ENCODE measurements around the gene BACH2.
"Not testable (repeated sequence)": the region's sequence is repeated elsewhere in the genome, so short reads cannot be mapped to it uniquely, and the experiment has no call there.

The BACH2 gene

DNA sequence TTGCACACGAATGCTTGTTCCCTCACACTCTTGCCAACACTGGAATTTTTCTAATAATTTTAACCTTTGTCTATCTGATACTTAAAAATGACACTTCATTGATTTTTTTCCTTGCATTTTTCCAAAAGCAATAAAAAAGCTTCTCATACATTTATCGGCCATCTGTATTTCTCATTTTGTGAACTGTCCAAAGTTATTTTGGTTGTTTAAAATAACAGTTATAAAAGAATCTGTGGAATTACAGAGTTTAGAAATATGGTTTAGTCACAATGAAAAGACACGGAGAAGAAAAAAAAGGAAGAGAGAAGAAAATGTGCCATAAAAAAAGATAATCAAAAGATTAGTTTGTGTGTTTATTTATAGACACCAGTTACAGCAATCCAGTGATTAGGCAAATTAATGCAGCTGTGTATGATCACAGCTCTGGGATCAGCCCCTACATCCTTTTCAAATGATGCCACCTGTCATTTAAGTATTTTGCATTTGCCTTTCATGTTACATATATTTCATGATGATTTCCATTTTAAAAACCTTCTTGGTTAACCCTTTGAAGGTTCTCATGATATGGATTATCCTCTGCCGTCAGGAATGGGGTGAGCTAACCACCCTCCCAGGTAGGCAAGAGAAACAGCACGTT is 171.7 kb downstream of the BACH2 start:
- DNase-seq (ENCODE audit: low read depth): no peak

DNA sequence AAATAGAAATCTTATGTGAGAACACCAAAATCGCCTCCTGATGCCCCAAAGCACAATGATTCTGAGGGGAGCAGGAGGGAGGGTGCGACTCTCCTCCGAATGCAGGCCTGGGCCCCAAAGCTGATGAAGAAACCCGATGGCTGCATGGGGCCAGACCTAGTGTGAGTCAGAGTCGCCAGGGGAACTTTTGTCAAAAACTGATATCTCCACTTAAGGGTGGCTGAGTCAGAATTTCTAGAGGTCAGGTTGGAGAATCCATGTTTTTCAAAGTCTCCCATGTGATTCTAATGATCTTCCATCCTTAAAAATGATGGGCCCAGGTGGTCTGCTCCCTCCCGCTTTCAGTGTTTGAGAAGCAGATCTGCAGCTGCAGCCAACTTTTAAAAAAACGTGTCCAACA is 172.8 kb downstream of the BACH2 start:
- DNase-seq (ENCODE audit: low read depth): no peak

DNA sequence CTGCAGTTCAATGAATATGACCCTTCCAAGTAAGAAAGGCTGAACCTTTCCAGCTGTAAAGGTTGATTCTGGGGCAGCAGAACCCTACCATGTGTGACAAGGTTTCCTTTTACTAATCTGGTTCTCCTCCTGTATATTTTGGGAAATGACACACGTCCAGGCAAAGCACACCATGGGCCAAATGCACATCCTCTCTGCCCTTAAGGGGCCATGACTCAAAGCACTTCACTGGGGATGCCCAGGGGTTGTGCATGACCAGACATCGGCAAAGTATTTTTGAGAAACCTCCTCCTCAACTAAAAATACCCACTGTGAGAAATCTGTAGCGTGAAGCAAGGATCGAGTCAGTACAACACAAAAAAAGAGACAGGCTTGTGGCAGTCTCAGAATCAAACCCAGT is 174.7 kb downstream of the BACH2 start:
- no peak for DNase-seq (ENCODE audit: low read depth)

DNA sequence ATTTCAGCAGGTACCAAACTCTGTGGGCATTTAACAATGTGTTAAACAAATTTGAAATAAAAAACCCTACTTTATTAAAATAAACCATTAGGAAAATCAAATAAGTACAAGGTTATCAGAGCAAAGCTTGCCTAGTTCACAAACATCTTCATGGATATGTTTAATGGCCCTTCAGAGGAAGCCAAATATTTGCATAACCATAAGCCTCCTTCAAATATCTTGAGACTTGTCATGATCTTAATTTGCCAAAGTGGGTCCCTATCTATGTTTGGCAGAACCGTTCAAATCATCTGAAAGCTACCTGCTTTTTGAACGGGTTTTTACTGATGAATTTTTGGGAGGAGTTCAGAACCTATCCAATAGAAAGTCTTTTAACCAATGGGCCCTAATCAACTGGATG is 176.3 kb downstream of the BACH2 start:
- no peak for DNase-seq (ENCODE audit: low read depth)

DNA sequence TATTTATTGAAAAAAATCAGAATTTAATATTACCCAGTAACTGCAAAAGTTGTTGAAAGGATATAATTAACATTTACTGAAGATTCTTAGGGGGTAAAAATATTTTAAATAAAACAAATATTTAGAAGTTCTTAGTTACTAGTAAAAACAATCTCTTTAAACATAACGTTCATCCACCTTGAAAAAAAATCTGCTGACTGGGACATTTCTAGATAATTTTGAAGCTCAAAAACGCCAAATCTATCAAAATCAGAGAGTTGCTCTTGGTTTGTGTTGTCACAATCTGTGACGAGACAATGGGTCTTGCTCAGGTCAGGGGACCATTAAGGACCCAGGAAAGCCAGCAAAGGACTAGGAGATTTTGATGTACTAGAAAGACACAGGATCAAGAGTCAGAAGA is 177.0 kb downstream of the BACH2 start:
- no peak for DNase-seq (ENCODE audit: low read depth)

DNA sequence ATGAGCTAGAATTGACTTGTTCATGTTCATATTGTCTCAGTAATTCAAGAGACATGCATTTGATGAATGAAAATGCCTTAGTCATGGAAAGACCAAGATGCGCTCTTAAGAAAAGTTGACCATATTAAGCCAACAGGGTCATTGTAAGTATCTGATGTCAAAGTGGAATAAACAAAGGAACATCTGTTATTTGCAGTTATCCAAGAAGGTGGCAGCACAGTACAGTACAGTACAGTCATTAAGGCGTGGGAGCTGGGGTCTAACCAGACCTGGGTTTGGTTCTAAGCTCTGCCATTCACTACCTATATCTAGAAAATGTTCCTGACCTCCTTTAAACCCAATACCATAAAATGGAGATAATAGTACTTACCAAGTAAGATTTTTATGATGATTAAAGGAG is 178.1 kb downstream of the BACH2 start:
- no peak for DNase-seq (ENCODE audit: low read depth)

DNA sequence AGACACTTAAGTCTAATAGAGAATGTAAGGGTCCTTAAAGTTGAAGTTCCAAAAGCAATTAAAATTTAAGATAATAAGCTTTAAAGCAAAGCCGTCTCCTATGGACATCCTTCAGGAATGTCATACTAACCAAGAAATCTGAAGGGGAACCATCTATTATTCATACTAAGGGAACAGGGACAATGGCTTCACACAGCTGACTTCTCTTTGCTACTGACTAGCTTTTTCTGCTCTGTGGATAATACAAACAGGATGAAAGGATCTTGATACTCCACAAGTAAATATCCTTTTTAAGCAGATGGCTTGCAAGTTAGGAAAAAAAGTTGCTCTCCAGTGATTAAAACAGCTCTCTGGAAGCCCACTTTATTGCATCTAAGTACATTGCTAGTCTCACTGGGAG is 178.6 kb downstream of the BACH2 start:
- DNase-seq (ENCODE audit: low read depth): no peak

DNA sequence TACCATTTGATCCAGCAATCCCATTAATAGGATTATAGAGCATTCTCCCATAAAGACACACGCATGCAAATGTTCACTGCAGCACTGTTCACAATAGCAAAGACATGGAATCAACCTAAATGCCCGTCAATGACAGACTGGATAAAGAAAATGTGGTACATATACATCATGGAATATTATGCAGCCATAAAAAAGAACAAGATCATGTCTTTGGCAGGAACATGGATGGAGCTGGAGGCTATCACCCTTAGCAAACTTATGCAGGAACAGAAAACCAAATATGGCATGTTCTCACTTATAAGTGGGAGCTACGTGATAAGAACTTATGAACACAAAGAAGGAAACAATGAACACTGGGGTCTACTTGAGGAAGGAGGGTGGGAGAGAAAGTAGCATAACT is 180.5 kb downstream of the BACH2 start:
- DNase-seq (ENCODE audit: low read depth): not testable (repeated sequence)

DNA sequence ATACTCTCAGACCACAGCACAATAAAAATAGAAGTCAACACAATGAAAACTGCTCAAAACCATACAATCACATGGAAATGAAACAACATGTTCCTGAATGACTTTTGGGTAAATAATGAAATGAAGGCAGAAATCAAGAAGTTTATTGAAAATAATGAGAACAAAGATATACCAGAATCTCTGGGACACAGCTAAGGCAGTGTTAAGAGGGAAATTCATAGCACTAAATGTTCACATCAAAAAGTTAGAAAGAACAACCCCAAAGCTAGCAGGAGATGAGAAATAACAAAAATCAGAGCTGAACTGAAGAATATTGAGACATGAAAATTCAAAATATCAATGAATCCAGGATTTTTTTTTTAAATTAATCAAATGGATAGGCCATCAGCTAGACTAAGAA is 183.3 kb downstream of the BACH2 start:
- no peak for DNase-seq (ENCODE audit: low read depth)

DNA sequence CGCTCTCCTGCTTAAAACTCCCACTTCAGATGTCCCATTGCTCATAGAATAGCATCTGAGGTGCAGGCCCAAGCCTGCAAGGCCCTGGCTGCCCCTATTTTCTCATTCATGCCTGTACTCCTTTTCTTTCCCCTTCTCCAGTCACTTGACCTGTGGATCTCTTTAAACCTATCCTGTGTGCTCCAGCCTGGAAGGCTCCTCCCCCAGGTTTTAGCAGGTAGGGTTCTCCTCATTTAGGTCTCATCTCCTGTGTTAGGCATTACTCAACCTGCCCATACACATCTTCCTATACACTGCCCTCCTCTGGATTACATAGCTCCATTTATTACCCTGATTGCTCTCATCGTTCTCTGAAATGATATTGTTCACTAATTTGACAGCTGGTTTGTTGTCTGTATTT is 185.3 kb downstream of the BACH2 start:
- DNase-seq (ENCODE audit: low read depth): no peak

DNA sequence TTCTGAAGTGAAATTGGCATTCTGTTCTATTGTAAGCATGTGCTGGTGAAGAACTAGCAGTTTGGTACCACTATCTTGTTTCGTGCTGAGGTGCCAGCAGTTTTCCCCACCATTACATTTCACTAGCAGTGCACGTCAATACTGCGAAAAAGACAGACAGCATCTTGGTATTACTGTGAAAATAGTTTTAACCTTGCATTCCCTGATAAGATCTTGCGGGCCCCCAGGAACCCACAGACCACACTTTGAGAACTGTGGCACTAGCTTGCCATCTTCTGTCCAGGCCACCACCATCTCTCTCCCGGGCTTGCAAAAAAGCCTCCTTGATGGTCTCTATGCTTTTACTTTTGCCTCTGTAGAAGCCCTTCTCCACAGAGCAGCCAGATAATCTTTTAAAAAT is 185.7 kb downstream of the BACH2 start:
- peak; percentile 5 for DNase-seq (ENCODE audit: low read depth)

DNA sequence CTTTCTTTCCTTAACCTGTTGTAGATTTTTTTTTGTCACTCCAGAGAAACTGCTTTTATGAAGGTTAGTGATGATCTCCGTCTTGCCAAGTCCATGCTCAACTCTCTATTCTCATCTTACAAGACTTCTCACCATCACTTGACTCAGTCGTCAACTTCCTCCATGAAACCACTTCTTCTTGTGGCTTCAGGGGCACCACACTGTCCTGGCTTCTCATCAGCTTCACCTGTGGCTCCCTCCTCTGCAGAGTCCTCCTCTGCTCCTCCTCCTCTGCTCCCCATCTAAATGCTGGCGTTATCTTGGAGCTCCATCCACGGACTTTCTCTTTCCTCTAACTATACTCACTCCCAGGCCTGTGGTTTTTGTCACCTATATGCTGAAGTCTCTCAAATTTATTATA is 187.5 kb downstream of the BACH2 start:
- DNase-seq (ENCODE audit: low read depth): no peak

DNA sequence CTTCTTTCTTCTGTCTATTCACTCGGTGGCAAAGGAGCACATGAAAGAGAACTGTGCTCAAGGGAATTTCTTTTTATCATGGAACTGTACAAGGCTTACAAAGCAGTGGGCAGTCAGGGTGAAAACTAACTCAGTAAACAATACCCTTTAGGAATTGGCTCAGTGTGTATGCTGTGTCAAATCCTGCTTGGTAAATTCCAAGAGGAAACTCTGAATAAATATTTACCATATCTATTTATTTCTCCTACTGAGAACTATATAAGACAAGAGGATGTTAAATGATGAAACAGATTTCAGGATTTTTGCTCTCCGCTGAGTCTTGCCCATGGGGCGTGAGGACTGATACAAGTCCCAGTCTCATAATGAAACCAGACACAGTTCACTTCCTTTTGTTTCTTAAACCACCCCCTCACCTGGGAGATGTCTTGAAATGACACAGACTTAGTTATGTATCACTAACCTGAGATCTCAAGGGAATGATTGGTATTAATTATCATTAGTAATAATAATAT is 188.8 kb downstream of the BACH2 start:
- no peak for DNase-seq (ENCODE audit: low read depth)

DNA sequence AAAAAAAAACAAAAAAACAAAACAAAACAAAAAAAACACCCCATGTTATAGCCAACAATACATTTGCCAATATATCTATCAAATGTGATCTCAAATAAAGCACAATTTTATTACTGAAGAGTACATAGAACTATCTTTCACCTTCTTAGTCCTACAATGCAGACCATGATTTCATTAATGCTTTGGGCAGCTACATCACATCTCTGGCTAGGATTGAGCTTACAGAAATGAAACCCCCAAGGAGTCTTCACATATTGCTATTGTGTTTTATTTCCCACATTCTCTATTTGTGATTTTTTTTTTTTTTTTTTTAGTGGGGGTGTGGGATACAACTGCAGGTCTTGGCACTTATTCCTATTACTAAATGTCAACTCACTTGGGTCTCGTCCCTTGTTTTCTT is 189.3 kb downstream of the BACH2 start:
- no peak for DNase-seq (ENCODE audit: low read depth)

DNA sequence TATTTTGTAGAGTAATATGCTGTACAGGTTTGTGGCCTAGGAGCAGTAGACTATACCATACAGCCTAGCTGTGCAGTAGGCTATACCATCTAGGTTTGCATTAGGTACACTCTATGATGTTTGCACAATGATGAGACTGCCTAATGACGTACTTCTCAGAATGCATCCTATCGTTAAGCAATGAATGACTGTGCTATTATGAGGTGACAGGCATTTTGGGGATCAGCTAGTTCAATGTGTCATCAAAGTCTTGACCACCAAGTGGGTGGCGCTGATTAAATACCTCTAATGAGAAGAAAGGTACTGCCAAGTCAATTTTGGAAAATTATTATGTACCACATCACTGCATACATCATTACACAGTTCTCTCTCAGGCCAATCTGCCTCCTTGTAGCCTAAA is 190.2 kb downstream of the BACH2 start:
- no peak for DNase-seq (ENCODE audit: low read depth)

DNA sequence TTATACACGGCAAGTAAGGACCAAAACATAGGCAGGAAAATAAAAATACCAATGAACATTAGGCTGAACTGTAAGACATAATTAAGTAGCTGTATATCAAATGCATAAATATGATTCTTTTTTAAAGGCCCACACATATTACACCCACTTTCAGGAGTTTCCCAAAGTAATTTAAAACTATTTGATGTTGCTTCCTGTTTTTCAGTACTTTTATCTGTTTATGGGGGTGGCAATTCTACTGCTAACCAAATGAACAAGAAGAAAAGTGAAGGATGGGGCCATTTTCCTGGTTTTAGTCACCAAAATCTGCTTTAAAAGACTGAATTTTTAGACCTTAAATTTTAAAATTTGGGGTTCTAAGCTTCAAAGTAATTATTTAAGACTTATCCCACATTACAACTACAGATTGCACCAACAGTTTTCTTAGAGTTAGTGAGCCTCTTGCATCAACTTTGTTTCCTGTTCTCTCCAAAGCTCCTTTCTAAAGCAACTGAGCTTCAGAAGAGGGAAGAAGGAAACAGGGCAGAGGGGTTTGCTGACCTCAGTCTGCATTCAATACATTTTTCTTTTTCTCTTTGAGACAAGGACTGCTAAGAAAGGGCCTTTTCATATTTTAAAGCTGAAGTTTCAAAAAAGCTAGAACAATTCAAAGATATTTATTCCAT is 191.0 kb downstream of the BACH2 start:
- DNase-seq (ENCODE audit: low read depth): no peak

DNA sequence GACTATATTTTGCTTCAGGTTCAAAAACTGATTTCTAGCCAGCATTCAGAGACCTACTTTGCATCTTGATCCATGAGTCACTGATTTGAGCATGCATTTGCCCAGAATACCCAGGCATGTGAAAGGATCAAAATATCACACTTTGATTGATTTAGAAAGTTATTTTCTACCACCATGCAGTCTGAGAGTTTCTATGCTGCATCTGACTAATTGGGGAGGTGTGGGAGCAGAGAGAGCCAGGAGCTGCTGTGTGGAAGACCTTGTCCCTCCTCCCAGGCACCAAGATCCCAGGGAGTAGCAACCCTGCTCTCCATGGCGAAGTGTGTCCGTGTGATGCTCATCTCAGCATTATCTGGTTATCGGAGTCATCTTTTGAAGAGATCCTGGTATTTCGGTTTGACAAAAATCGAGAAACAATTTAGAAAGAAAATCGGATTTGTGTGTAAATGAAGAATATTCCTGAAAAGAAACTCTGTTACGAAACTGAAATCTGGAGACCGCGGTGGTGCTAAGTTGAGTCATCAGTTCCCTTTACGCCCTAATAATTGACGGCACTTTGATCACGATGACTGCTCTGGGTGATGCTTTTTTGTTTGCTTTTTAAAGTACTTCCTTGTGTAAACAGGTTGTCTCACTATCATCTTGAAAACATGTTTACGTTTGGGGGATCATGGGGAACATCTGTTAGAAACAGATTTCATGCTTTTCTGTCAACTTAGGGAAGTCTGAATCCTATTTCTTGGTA is 193.4 kb downstream of the BACH2 start:
- no peak for DNase-seq (ENCODE audit: low read depth)

DNA sequence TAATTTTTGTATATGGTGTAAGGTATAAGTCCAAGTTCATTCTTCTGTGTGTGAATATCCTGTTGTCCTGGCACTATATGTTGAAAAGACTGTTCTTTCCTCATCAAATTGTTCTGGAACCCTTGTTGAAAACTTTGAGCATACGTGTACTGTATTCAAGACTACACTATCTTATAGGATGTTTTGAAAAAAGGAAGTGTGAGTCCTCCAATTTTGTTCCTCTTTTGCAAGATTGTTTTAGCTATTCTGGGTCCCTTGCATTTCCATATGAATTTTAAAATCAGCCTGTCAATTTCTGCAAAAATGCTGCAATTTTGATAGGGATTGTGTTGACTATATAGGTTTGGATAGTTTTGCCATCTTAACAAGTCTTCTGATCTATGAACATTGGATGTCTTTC is 195.2 kb downstream of the BACH2 start:
- no peak for DNase-seq (ENCODE audit: low read depth)

DNA sequence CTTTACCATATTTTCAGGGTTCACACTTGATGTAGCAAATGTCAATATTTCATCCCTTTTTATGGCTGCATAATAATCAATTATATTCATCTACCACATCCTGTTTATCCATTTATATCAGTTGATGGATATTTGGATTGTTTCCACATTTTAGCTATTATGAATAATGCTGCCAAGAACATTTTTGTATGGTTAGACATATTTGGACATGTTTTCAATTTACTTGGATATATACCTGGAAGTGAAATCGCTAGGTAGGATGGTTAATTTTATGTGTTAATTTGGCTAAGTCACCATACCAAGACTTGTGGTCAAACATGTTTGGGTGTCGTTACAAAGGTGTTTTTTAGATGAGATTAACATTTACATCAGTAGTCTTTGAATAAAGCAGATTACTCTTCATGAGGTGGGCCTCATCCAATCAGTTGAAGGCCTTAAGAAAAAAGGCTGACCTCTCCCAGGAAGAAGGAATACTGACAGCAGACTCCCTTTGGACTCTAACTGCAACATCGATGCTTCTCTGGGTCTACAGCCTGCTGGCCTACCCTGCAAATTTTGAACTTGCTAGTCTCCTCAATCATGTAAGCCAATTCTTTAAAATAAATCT is 196.5 kb downstream of the BACH2 start:
- DNase-seq (ENCODE audit: low read depth): no peak

DNA sequence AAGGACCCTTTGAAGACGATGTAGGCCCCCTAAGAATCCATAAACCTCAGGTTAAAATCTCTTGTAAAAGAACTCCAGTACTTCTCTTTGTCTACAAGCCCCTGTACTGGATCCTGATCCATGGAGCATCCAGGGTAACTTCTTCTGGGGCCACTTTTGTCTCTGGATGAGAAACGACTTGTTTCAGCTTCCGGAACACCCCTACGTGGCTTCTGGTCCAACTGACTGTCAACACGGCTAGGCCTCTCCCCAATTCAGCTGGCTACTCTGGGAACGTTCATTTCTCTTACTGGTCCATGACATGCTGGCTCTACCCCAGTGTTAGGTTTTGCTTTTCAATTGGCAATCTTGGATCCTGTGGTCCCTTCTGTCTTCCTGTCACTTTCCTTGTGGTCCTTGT is 198.0 kb downstream of the BACH2 start:
- no peak for DNase-seq (ENCODE audit: low read depth)

DNA sequence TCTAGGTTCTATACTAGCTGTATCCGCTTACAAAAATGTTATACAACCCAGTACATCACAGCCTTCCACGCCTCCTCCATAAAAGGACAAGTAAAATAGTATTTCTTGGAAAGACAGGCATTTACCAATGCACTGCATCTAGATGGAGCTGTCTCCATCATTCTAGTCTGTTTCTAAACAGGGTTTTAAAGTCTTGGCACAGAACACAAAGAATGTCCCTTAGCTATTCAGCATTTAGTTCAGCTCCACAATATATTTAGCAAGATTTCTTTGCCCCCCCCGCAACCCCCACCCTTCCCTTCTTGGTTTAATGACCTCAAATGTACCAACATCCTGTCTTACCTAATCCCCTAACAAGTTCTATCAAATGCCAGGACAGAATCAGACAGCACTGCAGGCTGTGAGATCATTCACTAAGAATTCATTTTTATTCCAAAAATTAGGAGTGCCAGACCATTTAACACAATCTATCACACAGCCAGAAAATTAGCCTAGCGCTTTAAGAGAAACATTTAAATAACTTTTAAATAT is 198.6 kb downstream of the BACH2 start:
- no peak for DNase-seq (ENCODE audit: low read depth)

DNA sequence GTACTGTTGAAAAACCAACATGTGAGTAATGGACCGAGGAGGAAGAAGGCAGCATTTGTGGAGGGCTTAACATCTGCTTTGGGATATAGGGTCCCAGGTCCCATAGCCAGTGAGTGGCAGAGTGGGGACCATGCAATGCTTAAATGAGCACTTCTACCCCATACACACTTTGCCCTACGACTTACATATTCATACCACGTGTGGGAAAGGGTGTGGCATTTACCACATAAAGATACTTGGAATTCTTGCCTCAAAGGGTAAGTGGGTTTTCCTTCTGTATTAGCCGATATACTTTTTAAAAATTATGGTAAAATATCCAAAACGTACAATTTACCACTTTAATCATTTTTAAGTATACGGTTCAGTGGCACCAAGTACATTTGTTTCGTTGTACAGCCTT is 199.3 kb downstream of the BACH2 start:
- DNase-seq (ENCODE audit: low read depth): no peak

DNA sequence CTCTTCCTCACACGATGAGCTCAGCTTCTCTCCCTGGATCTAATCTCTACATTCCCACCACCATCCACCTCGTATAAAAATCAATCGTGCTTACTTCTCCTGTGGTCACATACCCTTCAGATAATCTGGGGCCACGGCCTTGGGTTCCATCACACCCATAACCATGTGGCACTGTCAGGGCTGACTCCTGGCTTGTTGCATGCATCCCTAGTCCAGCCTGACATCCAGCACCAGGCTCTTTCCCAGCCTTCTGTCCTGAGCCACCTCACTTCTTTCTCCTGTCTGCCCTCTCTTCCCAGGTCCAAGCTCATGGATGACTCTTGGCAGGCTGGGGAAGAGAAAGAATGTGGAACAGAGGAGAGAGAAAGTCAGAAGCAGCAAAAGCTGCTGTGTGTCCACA is 199.8 kb downstream of the BACH2 start:
- no peak for DNase-seq (ENCODE audit: low read depth)

All from T follicular helper cell (primary cell).